ENCODE measurements around the gene THRB.

GRCh38 chr3:24522146-24522579 lies 27.5 kb upstream of the THRB start:
- TF ChIP-seq CTCF (conservative IDR thresholded peaks at IDR 0.05; ENCODE audit: low read length) (no peak), EZH2phosphoT487 (IDR thresholded peaks at IDR 0.05; ENCODE audit: borderline replicate concordance) (no peak)

Data from Loucy (cell line).